ENCODE results near the gene ARL13B.

The ARL13B gene

GRCh38 chr3:94046533-94046932 is 66.6 kb downstream of the ARL13B start:
- no peaks in the 10 kb centered on the region for H3K27me3 ChIP-seq (ENCODE audit: control insufficient read depth, low read length)
- H3K9me2 ChIP-seq (replicated peaks; ENCODE audit: control insufficient read depth, low read length) = no peaks in the 10 kb centered on the region
- H3K27ac ChIP-seq (ENCODE audit: low read depth, low read length) = no peak overlapping the region
- H3K4me2 ChIP-seq (ENCODE audit: low read length) = no peak overlapping the region
- H4K20me1 ChIP-seq (ENCODE audit: control insufficient read depth, insufficient read depth, low read depth, low read length) = no peaks in the 10 kb centered on the region
- no peaks in the 10 kb centered on the region for H3K4me1 ChIP-seq (ENCODE audit: control insufficient read depth, low read length)
- H3F3A ChIP-seq (ENCODE audit: control insufficient read depth, insufficient read depth) = peaks cover 12% of the 10 kb centered on the region
- TF ChIP-seq CTCF (IDR thresholded peaks at IDR 0.05; ENCODE audit: low read depth, low read length, poor library complexity, severe bottlenecking) (no peak), EZH2phosphoT487 (IDR thresholded peaks at IDR 0.05; ENCODE audit: borderline replicate concordance, low read length) (no peak)
- no peaks in the 10 kb centered on the region for H3K79me2 ChIP-seq (ENCODE audit: control insufficient read depth, low read length)
- H3K4me3 ChIP-seq (ENCODE audit: low read length) = no peak overlapping the region
- H3K36me3 ChIP-seq (ENCODE audit: control insufficient read depth, low read length) = no peaks in the 10 kb centered on the region; the same call in 1 of the 2 replicates
- H3K9me3 ChIP-seq (ENCODE audit: control insufficient read depth, insufficient read depth, low read length) = no peaks in the 10 kb centered on the region

- H4K20me1 ChIP-seq (ENCODE audit: control insufficient read depth, insufficient read depth, low read depth, low read length) = no peaks in the 10 kb centered on the region
- H3K27ac ChIP-seq (ENCODE audit: low read depth, low read length) = no peak overlapping the region
- H3K27me3 ChIP-seq (ENCODE audit: control insufficient read depth, low read length) = no peaks in the 10 kb centered on the region
- no peaks in the 10 kb centered on the region for H3F3A ChIP-seq (ENCODE audit: control insufficient read depth, insufficient read depth)
- no peaks in the 10 kb centered on the region for H3K79me2 ChIP-seq (ENCODE audit: control insufficient read depth, low read length)
- no peak for TF ChIP-seq CTCF (IDR thresholded peaks at IDR 0.05; ENCODE audit: low read depth, low read length, poor library complexity, severe bottlenecking)
- H3K36me3 ChIP-seq (ENCODE audit: control insufficient read depth, low read length) = no peaks in the 10 kb centered on the region; the same call in 1 of the 2 replicates
- no peaks in the 10 kb centered on the region for H3K9me2 ChIP-seq (replicated peaks; ENCODE audit: control insufficient read depth, low read length)
- no peak overlapping the region for H3K4me3 ChIP-seq (ENCODE audit: low read length)
- H3K4me2 ChIP-seq (ENCODE audit: low read length) = no peak overlapping the region
- H3K9me3 ChIP-seq (ENCODE audit: control insufficient read depth, insufficient read depth, low read length) = no peaks in the 10 kb centered on the region
- no peaks in the 10 kb centered on the region for H3K4me1 ChIP-seq (ENCODE audit: control insufficient read depth, low read length)
These were observed 69.3 kb downstream of the ARL13B start for GRCh38 chr3:94049267-94049666.

- Histone ChIP-seq H3K4me3 (ENCODE audit: low read length) (no peak overlapping the region), H3K9me3 (ENCODE audit: control insufficient read depth, insufficient read depth, low read length) (no peaks in the 10 kb centered on the region), H3K9me2 (replicated peaks; ENCODE audit: control insufficient read depth, low read length) (no peaks in the 10 kb centered on the region), H3K27ac (ENCODE audit: low read depth, low read length) (no peak overlapping the region), H3K4me1 (ENCODE audit: control insufficient read depth, low read length) (no peaks in the 10 kb centered on the region), H3F3A (ENCODE audit: control insufficient read depth, insufficient read depth) (no peaks in the 10 kb centered on the region), H3K79me2 (ENCODE audit: control insufficient read depth, low read length) (no peaks in the 10 kb centered on the region), H3K36me3 (ENCODE audit: control insufficient read depth, low read length) (no peaks in the 10 kb centered on the region), H3K4me2 (ENCODE audit: low read length) (no peak overlapping the region), H4K20me1 (ENCODE audit: control insufficient read depth, insufficient read depth, low read depth, low read length) (no peaks in the 10 kb centered on the region), H3K27me3 (ENCODE audit: control insufficient read depth, low read length) (no peaks in the 10 kb centered on the region)
- TF ChIP-seq CTCF (IDR thresholded peaks at IDR 0.05; ENCODE audit: low read depth, low read length, poor library complexity, severe bottlenecking) (no peak), EZH2phosphoT487 (IDR thresholded peaks at IDR 0.05; ENCODE audit: borderline replicate concordance, low read length) (no peak)
These were observed 70.6 kb downstream of the ARL13B start for GRCh38 chr3:94050546-94050945.

- TF ChIP-seq EZH2phosphoT487 (IDR thresholded peaks at IDR 0.05; ENCODE audit: borderline replicate concordance, low read length) (no peak), CTCF (IDR thresholded peaks at IDR 0.05; ENCODE audit: low read depth, low read length, poor library complexity, severe bottlenecking) (no peak)
- H3K4me1 ChIP-seq (ENCODE audit: control insufficient read depth, low read length) = peaks cover 30% of the 10 kb centered on the region
- H3K27ac ChIP-seq (ENCODE audit: low read depth, low read length) = no peak overlapping the region
- peaks cover 29% of the 10 kb centered on the region for H3K36me3 ChIP-seq (ENCODE audit: control insufficient read depth, low read length)
- H3K9me3 ChIP-seq (ENCODE audit: control insufficient read depth, insufficient read depth, low read length) = no peaks in the 10 kb centered on the region
- no peaks in the 10 kb centered on the region for H3K9me2 ChIP-seq (replicated peaks; ENCODE audit: control insufficient read depth, low read length)
- H3K27me3 ChIP-seq (ENCODE audit: control insufficient read depth, low read length) = no peaks in the 10 kb centered on the region
- H4K20me1 ChIP-seq (ENCODE audit: control insufficient read depth, insufficient read depth, low read depth, low read length) = no peaks in the 10 kb centered on the region
- H3K4me2 ChIP-seq (ENCODE audit: low read length) = peak overlapping the region; percentile 23
- H3K4me3 ChIP-seq (ENCODE audit: low read length) = no peak overlapping the region; the same call in 1 of the 2 replicates
- no peaks in the 10 kb centered on the region; the same call in 1 of the 2 replicates for H3F3A ChIP-seq (ENCODE audit: control insufficient read depth, insufficient read depth)
- H3K79me2 ChIP-seq (ENCODE audit: control insufficient read depth, low read length) = peaks cover 48% of the 10 kb centered on the region
These were observed 81.3 kb downstream of the ARL13B start for GRCh38 chr3:94061297-94061696.

All from DOHH2 (cell line).